H1 (cell line): Measurements from ENCODE around the gene C11orf42. TPM values are rescaled to one million over a fixed set of nuclear protein-coding genes. Genes with fewer than 3 reads are reported as not detected.

Experiments
- CTCF ChIA-PET: fragments of 300-600 bp; sonication (Branson Sonifier 250); formaldehyde crosslinking; loops from one replicate; lab custom pipeline; 2021; ENCODE audit not compliant: partially characterized antibody; lab: Charles Lee
- POLR2A ChIA-PET: fragments of 300-600 bp; sonication (Branson Sonifier 250); formaldehyde crosslinking; loops from one replicate; lab custom pipeline; 2021; ENCODE audit warnings: inconsistent platforms; ENCODE audit not compliant: partially characterized antibody; lab: Charles Lee
- DNase-seq, 2 experiments: peaks; one replicate each; pipeline versions ENCODE4 v3.0.0 to v3.0.0-alpha.2; 2010 to 2022; ENCODE audit warnings: low spot score in 2 of 2, low read depth in 1 of 2, mixed read lengths in 1 of 2
- FAIRE-seq: peaks from 2 replicates; lab custom pipeline; 2011; peaks lifted over from hg19 to GRCh38; lab: Jason Lieb, UNC
- H2AFZ ChIP-seq: 2 replicates; pipeline ENCODE4 v1.8.1; 2012; ENCODE audit warnings: low read length, inconsistent platforms
- H2AK5ac ChIP-seq: 2 replicates; pipeline ENCODE4 v1.6.1; 2013; ENCODE audit warnings: low read depth, low read length
- H2BK120ac ChIP-seq: replicated peaks from 2 replicates; pipeline ENCODE3; 2013; ENCODE audit warnings: low read depth, low read length, inconsistent platforms
- H2BK12ac ChIP-seq: 2 replicates; pipeline ENCODE4 v1.6.1; 2013; ENCODE audit warnings: low read depth, low read length
- H2BK15ac ChIP-seq: 2 replicates; pipeline ENCODE4 v1.6.1; 2013; ENCODE audit warnings: low read length
- H2BK20ac ChIP-seq: 2 replicates; pipeline ENCODE4 v1.6.1; 2013; ENCODE audit warnings: low read length
- H2BK5ac ChIP-seq: 2 replicates; pipeline ENCODE4 v1.6.1; 2013; ENCODE audit warnings: low read depth, low read length
- H3K14ac ChIP-seq: 2 replicates; pipeline ENCODE4 v1.6.1; 2013; ENCODE audit warnings: inconsistent platforms; ENCODE audit not compliant: insufficient read length
- H3K18ac ChIP-seq: 2 replicates; pipeline ENCODE4 v1.6.1; 2013; ENCODE audit warnings: low read length; ENCODE audit errors: extremely low read depth
- H3K23ac ChIP-seq: 2 replicates; pipeline ENCODE4 v1.6.1; 2013; ENCODE audit warnings: inconsistent platforms; ENCODE audit not compliant: insufficient read length
- H3K23me2 ChIP-seq: 2 replicates; pipeline ENCODE4 v1.6.1; 2013; ENCODE audit warnings: low read depth, low read length
- H3K27ac ChIP-seq: 2 replicates; pipeline ENCODE4 v1.6.1; 2011; ENCODE audit warnings: low read depth, low read length, inconsistent platforms
- H3K27me3 ChIP-seq, 4 experiments: replicated peaks in 1 of 4; 1 replicate in 1 of 4; 2 replicates in 3 of 4; pipeline versions ENCODE4 v1.6.1 to v1.8.1; 2011 to 2013; ENCODE audit warnings: low read length in 3 of 4, mild to moderate bottlenecking in 3 of 4, inconsistent platforms in 2 of 4, mixed read lengths in 2 of 4, moderate library complexity in 1 of 4; ENCODE audit not compliant: control insufficient read depth in 3 of 4, insufficient read depth in 3 of 4; ENCODE audit errors: extremely low read depth in 1 of 4
- H3K36me3 ChIP-seq, 4 experiments: 2 replicates each; pipeline versions ENCODE4 v1.6.1 to v1.8.1; 2011 to 2013; ENCODE audit warnings: mild to moderate bottlenecking in 4 of 4, low read length in 3 of 4, moderate library complexity in 2 of 4, control low read depth in 1 of 4, inconsistent platforms in 1 of 4; ENCODE audit not compliant: insufficient read depth in 4 of 4, control insufficient read depth in 2 of 4
- H3K4ac ChIP-seq: replicated peaks from 2 replicates; pipeline ENCODE3; 2013; ENCODE audit warnings: low read length, low read depth, mixed read lengths, inconsistent platforms; ENCODE audit not compliant: insufficient read length
- H3K4me1 ChIP-seq, 4 experiments: replicated peaks in 1 of 4; 1 replicate in 1 of 4; 2 replicates in 3 of 4; pipeline versions ENCODE4 v1.6.1 to v1.8.1; 2011 to 2013; ENCODE audit warnings: low read length in 3 of 4, inconsistent platforms in 2 of 4, mixed read lengths in 1 of 4; ENCODE audit not compliant: insufficient read depth in 4 of 4, control insufficient read depth in 3 of 4
- H3K4me2 ChIP-seq, 2 experiments: 2 replicates each; pipeline versions ENCODE4 v1.6.1 to v1.8.1; 2011 to 2013; ENCODE audit warnings: low read depth in 2 of 2, low read length in 2 of 2, control low read depth in 1 of 2, inconsistent platforms in 1 of 2, mild to moderate bottlenecking in 1 of 2; ENCODE audit not compliant: insufficient read depth in 1 of 2
- H3K4me3 ChIP-seq, 4 experiments: fragments of 200-600, 300-600 bp in 1 of 4; sonication (generic), shearing (Covaris generic), sonication (Bioruptor Twin) in 1 of 4; 2 replicates each; pipeline versions ENCODE4 v1.5.1 to v1.8.1; 2011 to 2016; ENCODE audit warnings: low read length in 4 of 4, low read depth in 3 of 4, control low read depth in 2 of 4, inconsistent platforms in 2 of 4, mild to moderate bottlenecking in 2 of 4, mixed read lengths in 1 of 4, moderate library complexity in 1 of 4; ENCODE audit not compliant: insufficient read depth in 2 of 4; ENCODE audit errors: extremely low read depth in 1 of 4
- H3K56ac ChIP-seq: replicated peaks from 2 replicates; pipeline ENCODE3; 2013; ENCODE audit warnings: low read depth, mild to moderate bottlenecking, mixed read lengths, low read length, inconsistent platforms; ENCODE audit not compliant: insufficient read length
- H3K79me1 ChIP-seq: 2 replicates; pipeline ENCODE4 v1.6.1; 2013; ENCODE audit warnings: low read depth, low read length, control low read depth
- H3K79me2 ChIP-seq, 2 experiments: 2 replicates each; pipeline versions ENCODE4 v1.6.1 to v1.8.1; 2012 to 2013; ENCODE audit warnings: low read length in 2 of 2, mild to moderate bottlenecking in 2 of 2, inconsistent platforms in 1 of 2; ENCODE audit not compliant: insufficient read depth in 2 of 2, control insufficient read depth in 1 of 2
- H3K9ac ChIP-seq, 4 experiments: replicated peaks in 1 of 4; 1 replicate in 1 of 4; 2 replicates in 3 of 4; pipeline versions ENCODE4 v1.6.1 to v1.8.1; 2011 to 2013; ENCODE audit warnings: low read depth in 3 of 4, low read length in 3 of 4, control low read depth in 2 of 4, mild to moderate bottlenecking in 2 of 4, moderate library complexity in 2 of 4, inconsistent platforms in 1 of 4; ENCODE audit errors: extremely low read depth in 1 of 4
- H3K9me3 ChIP-seq, 2 experiments: 2 replicates each; pipeline versions ENCODE4 v1.6.1 to v1.8.1; 2012 to 2013; ENCODE audit warnings: mild to moderate bottlenecking in 2 of 2, moderate library complexity in 2 of 2, control low read depth in 1 of 2, inconsistent platforms in 1 of 2, low read depth in 1 of 2, low read length in 1 of 2, mixed read lengths in 1 of 2; ENCODE audit not compliant: insufficient read depth in 2 of 2
- H4K20me1 ChIP-seq, 2 experiments: replicated peaks in 1 of 2; 2 replicates each; pipeline versions ENCODE3 to v1.8.1; 2011 to 2013; ENCODE audit warnings: inconsistent platforms in 2 of 2, low read length in 2 of 2, mild to moderate bottlenecking in 1 of 2; ENCODE audit not compliant: insufficient read depth in 2 of 2, control insufficient read depth in 1 of 2
- H4K5ac ChIP-seq: 2 replicates; pipeline ENCODE4 v1.6.1; 2013; ENCODE audit warnings: low read length, low read depth, mixed read lengths, inconsistent platforms; ENCODE audit not compliant: insufficient read length
- H4K8ac ChIP-seq: 2 replicates; pipeline ENCODE4 v1.8.0; 2013; ENCODE audit warnings: mild to moderate bottlenecking, moderate library complexity, low read length, inconsistent platforms; ENCODE audit not compliant: insufficient read depth; ENCODE audit errors: extremely low read depth
- H4K91ac ChIP-seq: replicated peaks from 2 replicates; pipeline ENCODE3; 2013; ENCODE audit warnings: low read length, mixed read lengths, inconsistent platforms; ENCODE audit not compliant: insufficient read length
- HDAC2 ChIP-seq, 2 experiments: fragments of 300-600 bp in 1 of 2; sonication (generic) in 1 of 2; IDR thresholded peaks; 2 replicates each; pipeline ENCODE4 v1.6.1; 2011 to 2012; ENCODE audit warnings: low read depth in 2 of 2, low read length in 2 of 2, mild to moderate bottlenecking in 2 of 2, moderate library complexity in 2 of 2, borderline replicate concordance in 1 of 2, inconsistent platforms in 1 of 2
- HDAC6 ChIP-seq: IDR thresholded peaks from one replicate; pipeline ENCODE4 v1.7.1; 2012; ENCODE audit warnings: low read depth, mild to moderate bottlenecking, inconsistent platforms, low read length, moderate library complexity
- JUN ChIP-seq: IDR thresholded peaks from 2 replicates; pipeline ENCODE4 v1.6.1; 2011; ENCODE audit warnings: low read depth, mild to moderate bottlenecking, improper control_type of control experiment, low read length
- RXRA ChIP-seq: IDR thresholded peaks from 2 replicates; pipeline ENCODE4 v1.6.1; 2011; ENCODE audit warnings: low read depth, mild to moderate bottlenecking, low read length, moderate library complexity; ENCODE audit not compliant: insufficient read depth
- SP1 ChIP-seq: IDR thresholded peaks from 2 replicates; pipeline ENCODE4 v1.6.1; 2011; ENCODE audit warnings: low read depth, low read length
- WGBS, 2 experiments: shearing (Covaris generic) in 1 of 2; methylation state at CpG; one replicate each; pipeline versions ENCODE4 v1.1.6 to v1.1.7; 2013 to 2015; ENCODE audit warnings: low lambda C conversion rate in 2 of 2, mixed read lengths in 2 of 2, inconsistent platforms in 1 of 2, low coverage in 1 of 2, missing lambda C conversion rate in 1 of 2; ENCODE audit not compliant: insufficient replicate concordance in 2 of 2, insufficient coverage in 1 of 2, insufficient read length in 1 of 2; ENCODE audit errors: extremely low coverage in 1 of 2, missing lambda C conversion rate in 1 of 2; 5-methylcytosine and 5-hydroxymethylcytosine counted together
- polyA plus RNA-seq, 7 experiments: library from polyadenylated mRNA; depleted of rRNA in 3 of 7; stranded (reverse) in 5 of 7; unstranded in 2 of 7; fragments of >200 nt in 5 of 7; fragments of 200-250 nt in 2 of 7; gene quantifications; 1 replicate in 5 of 7; 2 replicates in 1 of 7; 4 replicates in 1 of 7; pipeline versions ENCODE4 v1.2.1 to v1.2.3, GENCODE V29; 2011 to 2013; ENCODE audit warnings: missing spikeins in 2 of 7, mixed read lengths in 2 of 7
- total RNA-seq: library from RNA; stranded (reverse); fragmentation: NEBNext Ultra II Directional; extraction: Animal tissue kit (Norgen Biotek cat#: 25700); gene quantifications from 2 replicates; pipeline ENCODE4 v1.2.1, GENCODE V29; 2021

Gene C11orf42
- total and polyA plus RNA-seq, 2 of the 8 experiments (the other 6 are each of a cell fraction or from before 2014, with no cell fraction given) = not detected

DNA sequence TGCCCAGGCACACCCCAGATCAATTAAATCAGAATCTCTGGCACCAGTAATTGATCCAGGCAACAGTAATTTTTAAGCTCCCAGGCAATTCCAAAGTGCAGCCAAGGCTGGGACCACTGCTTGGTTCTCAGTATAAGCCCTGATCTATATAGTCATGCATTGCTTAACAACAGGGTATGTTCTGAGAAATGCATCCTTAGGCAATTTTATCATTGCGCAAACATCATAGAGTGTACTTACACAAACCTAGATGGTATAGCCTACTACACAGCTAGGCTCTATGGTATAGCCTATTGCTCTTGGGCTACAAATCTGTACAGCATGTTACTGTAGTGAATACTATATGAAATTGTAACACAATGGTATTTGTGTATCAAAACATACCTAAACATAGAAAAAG lies 651 bp upstream of the C11orf42 start:
- no peak for DNase-seq
- Histone ChIP-seq H3K9ac (no peak overlapping the region), H3K14ac (no peak overlapping the region), H3K79me2 (no peaks in the 10 kb centered on the region), H3K18ac (no peak overlapping the region), H2AFZ (no peak overlapping the region), H4K91ac (no peak overlapping the region), H2BK120ac (no peak overlapping the region), H3K4me3 (no peak overlapping the region), H2BK20ac (no peak overlapping the region), H3K23ac (no peak overlapping the region), H3K4me2 (no peak overlapping the region), H2BK12ac (no peak overlapping the region), H3K56ac (no peak overlapping the region), H3K27me3 (no peaks in the 10 kb centered on the region), H3K79me1 (no peaks in the 10 kb centered on the region), H2BK15ac (no peak overlapping the region), H2AK5ac (no peak overlapping the region), H4K5ac (no peak overlapping the region), H3K4me1 (peaks cover 0 to 3% (median 1%) of the 10 kb centered on the region in 4 experiments; a peak in 2 of 7 replicates), H4K8ac (no peak overlapping the region), H2BK5ac (no peak overlapping the region), H3K23me2 (no peaks in the 10 kb centered on the region), H4K20me1 (no peaks in the 10 kb centered on the region), H3K9me3 (no peaks in the 10 kb centered on the region; a peak in 1 of 4 replicates), H3K4ac (no peak overlapping the region), H3K36me3 (peaks cover 0 to 3% (median 1%) of the 10 kb centered on the region in 4 experiments; a peak in 5 of 8 replicates), H3K27ac (no peak overlapping the region)
- ChIA-PET CTCF (interaction anchor here (1.2 to 2.3 kb wide), 2 partner anchors 11 to 66 kb away, joined by 3 to 11 read pairs; no protein-coding TSS in a partner anchor), POLR2A (no interaction called here)
- FAIRE-seq = no peak
- 92% methylated on average over 1 of the region's 1 CpG; no CpG with 5 or more reads in 1 of the 2 experiments for WGBS, 2 experiments
- TF ChIP-seq JUN = no peak
- no peak for TF ChIP-seq RXRA
- TF ChIP-seq HDAC2 (IDR thresholded peaks at IDR 0.05; ENCODE audit: borderline replicate concordance in 1 of 2, low read depth in 2 of 2, low read length in 2 of 2) = no peak
- TF ChIP-seq SP1 = no peak
- TF ChIP-seq HDAC6 = no peak
